HG03354 (cell line): ENCODE data around the gene GALNT10.
A peak's percentile ranks its signal among the peaks of the same experiment; 100 is the strongest.
"Not testable (repeated sequence)": the region's sequence is repeated elsewhere in the genome, so short reads cannot be mapped to it uniquely, and the experiment has no call there.

Source experiments
- ATAC-seq: cut with Tn5 transposase; IDR thresholded peaks from one replicate; pipeline ENCODE4 v1.9.1; 2021; ENCODE audit warnings: mild to moderate bottlenecking; ENCODE audit not compliant: unreplicated experiment, poor library complexity, severe bottlenecking

The GALNT10 gene, protein sequence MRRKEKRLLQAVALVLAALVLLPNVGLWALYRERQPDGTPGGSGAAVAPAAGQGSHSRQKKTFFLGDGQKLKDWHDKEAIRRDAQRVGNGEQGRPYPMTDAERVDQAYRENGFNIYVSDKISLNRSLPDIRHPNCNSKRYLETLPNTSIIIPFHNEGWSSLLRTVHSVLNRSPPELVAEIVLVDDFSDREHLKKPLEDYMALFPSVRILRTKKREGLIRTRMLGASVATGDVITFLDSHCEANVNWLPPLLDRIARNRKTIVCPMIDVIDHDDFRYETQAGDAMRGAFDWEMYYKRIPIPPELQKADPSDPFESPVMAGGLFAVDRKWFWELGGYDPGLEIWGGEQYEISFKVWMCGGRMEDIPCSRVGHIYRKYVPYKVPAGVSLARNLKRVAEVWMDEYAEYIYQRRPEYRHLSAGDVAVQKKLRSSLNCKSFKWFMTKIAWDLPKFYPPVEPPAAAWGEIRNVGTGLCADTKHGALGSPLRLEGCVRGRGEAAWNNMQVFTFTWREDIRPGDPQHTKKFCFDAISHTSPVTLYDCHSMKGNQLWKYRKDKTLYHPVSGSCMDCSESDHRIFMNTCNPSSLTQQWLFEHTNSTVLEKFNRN

DNA sequence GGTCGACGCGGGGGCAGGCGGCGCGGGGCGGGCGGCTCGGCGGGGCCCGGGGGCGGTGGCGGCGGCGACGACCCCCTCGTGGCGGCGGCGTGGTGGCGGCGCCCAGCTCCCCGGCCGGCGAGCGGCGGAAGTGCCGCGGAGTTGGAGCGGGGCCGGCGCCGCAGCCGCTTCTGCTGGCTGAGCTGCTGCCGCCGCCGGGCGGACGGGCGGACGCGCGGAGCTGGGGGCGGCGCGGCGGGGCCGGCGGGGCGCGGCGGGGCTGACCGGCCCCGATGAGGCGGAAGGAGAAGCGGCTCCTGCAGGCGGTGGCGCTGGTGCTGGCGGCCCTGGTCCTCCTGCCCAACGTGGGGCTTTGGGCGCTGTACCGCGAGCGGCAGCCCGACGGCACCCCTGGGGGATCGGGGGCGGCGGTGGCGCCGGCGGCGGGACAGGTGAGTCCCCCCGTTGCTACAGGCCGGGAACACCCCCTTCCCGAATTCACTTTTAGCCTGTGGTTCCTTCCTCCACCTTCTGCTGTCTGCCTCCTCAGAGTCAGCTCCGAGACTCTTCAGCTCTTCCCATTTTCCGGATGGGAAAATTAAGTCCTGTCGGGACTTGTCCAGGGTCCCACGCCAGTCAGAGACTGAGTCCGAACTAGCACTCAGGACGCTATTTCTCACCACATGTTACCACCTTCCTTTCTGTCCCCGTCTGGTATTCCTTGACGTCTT is at the start of gene GALNT10:
Gene GALNT10 (plus strand): TSS at position 139 of the 710 bp plus-strand sequence. CDS start 134 bp downstream, at position 273.
- ATAC-seq: peak; percentile 84

- no peak for ATAC-seq
Measured at GRCh38 chr5:154141745-154142221, 48.8 kb upstream of the GALNT10 start.

GRCh38 chr5:154143211-154143641 is 47.3 kb upstream of the GALNT10 start:
- ATAC-seq: no peak

DNA sequence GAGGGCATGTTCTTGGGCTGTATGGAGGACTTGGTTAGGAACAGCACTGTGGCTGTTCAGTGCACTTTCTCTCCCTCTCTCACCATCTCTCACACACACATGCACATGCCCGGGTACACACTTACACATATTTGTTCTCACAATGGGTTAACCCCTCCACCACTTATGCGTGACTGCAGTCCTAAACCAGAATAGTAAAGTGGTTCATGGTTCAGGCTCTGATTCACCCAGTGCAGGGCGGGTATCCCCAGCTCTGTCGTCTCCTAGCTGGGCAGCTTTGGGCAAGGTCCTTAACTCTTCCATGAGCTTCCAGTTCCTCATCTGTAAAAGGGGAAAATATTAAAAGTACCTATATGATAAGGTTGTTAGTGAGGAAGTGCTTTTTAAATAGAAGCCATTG is 45.3 kb upstream of the GALNT10 start:
- ATAC-seq: no peak

DNA sequence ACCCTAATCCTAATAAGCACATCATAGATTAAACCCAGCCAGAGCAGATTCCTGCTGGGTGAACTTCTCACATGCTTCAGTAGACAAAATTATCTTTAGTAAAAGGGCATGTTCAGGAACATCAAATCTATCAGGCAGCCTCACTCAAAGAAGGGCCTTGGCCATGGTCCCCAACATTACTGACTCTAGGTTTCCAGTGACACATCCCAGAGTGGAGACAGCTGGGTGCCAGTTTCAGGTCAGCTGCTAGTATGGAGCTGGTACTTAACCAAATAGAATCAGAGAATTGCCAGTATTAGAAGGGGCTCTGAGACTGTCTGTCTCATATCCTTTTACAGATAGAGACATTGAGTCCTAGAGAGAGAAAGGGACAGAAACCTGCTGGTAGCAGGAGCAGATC is 44.1 kb upstream of the GALNT10 start:
- ATAC-seq: no peak

GRCh38 chr5:154147666-154148065 is 42.9 kb upstream of the GALNT10 start:
- no peak for ATAC-seq

DNA sequence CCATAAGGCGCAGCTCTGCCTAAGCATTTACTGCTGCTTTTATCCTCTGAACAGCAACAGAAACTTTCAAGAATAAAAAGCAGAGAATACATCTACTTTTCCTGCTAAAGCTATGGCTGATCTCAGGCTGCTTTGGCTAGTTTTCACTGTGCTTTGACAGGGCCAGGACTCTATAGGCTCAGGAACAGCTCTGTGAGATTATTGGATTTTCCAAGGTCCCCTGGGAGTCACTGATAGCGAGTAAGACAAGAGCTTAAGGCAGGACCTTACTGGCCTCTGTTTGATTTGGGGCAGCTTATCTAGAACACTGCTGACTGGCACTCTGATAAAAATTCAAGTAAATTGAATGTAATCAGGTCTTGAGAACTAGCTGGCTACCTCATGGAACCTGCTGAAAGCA is 40.1 kb upstream of the GALNT10 start:
- ATAC-seq: not testable (repeated sequence)

DNA sequence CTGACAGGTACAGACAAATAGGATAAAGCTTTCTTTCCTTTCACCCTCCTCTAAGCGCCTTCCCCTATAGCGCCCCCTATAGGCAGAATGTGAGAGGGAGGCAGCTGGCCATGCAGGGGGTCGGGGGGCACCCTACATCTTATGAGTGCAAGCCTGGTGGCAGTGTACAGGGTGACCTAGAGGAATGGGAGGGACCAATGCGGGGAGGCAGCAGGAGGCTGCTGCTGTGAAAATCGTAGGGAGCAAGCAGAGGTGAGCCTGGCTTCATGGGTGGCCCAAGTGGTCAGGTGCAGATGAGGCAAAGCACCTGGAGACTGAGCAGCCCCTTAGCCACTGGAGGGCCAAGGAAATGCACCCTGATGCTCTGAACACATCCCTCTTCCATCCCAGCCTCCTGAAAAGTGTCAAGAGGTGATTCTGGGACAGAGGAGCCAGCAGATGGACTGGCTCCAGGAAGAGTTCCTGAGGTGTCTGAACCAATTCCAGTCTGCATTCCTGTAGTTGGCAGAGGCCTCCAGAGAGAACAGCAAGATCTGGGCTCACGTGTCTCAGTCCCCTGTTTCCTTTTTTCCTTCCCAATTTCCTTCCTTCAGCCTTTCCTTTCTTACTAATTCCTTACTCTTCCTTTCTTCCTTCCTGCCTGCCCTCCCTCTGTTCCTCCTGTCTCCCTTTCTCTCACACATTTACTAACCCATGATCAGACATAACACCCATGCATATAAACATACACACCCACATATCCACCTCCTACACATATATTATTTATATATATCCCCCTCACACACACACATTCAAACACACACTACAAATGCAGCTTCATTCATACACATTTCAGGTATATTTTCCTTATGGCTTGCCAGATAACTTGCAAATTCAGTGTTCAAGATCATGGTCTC is 32.8 kb upstream of the GALNT10 start:
- ATAC-seq: no peak

- no peak for ATAC-seq
Measured at GRCh38 chr5:154158379-154158737, 32.2 kb upstream of the GALNT10 start.

DNA sequence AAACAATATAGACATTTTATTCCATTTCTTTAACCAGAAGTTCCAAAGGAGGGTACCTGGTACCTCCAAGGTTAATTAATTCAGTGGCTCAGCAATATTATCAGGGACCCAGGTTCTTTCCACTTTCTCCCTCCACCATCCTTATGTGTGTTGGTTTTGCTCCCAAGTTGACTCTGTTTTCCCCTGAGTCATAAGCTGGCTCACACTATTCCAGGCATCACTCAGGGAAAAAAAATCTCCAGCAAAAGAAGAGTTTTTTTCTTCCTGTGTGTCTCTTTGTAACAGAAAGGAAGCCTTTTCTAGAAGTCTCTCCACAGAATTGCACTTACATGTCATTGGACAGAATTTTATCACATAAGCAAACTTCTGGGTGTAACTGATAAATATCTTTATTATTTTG is 31.2 kb upstream of the GALNT10 start:
- ATAC-seq: no peak

- no peak for ATAC-seq
Measured at GRCh38 chr5:154162539-154163151, 27.9 kb upstream of the GALNT10 start.

DNA sequence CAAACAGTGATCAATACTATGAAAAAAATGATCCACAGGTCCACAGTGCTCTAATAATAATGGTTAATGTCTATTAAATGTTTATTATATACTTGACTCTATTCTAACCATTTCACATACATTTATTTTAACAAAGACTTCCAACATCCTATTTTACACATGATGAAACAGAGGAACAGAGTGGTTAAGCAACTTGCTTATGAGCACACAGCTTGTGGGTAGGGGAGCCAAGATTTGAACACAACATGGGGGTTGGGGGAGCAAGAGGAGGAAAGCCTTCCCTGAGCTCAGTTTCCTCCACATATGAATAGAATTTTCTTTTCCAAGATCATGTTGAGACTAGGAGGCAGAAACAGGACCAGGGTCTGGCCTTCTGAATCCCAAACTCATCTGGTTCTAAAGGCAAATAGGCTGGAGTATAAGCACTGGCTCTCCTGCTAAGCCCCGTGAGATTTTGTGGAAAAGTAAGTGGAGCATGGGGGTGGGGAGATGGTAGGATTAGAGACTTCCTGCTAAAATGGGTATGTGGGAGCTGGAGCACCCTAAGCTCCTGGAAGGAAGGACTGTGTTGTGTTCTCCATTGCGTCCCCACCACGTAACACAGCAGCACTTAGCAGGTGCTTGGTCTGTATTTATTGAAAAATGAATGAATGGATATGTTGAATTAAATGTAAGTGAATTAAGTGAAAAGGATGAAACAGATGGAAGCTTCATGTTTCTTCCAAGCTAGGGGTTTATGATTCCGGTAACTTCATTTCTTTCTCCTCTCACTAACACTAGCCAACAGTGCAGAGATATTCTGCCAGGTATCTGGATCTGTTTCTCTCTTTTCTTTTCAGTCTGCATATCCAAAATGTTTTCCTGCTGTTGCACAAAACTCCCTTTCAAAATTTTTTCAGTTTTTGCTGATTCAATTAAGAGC is 26.9 kb upstream of the GALNT10 start:
- ATAC-seq: no peak

GRCh38 chr5:154164249-154164581 is 26.3 kb upstream of the GALNT10 start:
- no peak for ATAC-seq

DNA sequence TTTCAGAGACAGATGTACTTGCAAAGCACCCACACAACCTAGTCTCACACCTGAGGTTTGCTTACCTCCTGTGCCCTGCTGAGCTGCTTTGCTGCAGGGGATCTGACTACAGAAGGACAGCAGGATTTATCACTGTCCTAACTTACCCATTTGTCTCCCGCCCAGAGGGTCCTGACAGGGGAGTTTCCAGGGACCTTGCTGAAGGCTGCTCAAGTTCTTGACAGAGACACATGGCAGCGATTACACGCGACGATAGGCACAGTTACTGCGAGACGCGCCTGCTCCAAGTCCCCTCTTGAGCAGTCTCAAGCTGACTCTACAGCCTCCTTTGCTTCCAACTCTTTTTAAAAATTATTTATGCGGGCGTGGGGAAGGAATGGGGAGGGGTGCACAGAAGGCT is 24.6 kb upstream of the GALNT10 start:
- no peak for ATAC-seq

GRCh38 chr5:154166901-154167791 is 23.4 kb upstream of the GALNT10 start:
- ATAC-seq: no peak

DNA sequence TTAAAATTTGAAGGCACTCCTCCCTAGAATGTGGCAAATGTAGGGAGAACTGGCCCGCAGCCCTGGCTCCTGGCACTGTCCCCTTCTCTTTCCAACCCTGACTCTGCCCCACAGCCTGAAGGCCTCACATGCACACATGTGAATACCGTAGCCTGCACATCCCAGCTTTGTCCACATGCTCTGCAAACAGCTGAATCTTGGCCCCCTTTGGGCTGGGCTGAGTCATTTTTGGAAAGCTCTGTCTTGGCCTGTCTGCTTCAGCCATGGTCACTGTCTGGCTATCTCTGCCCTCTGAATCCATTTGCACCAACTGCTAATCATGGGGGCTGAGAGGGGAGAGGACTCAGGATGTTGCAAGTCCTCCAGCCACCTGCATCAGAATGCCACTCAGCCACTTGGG is 22.1 kb upstream of the GALNT10 start:
- ATAC-seq: no peak

- no peak for ATAC-seq
Measured at GRCh38 chr5:154172785-154173184, 17.7 kb upstream of the GALNT10 start.
